Measurements from ENCODE around the gene PIK3R6.
"Not testable (repeated sequence)": the region's sequence is repeated elsewhere in the genome, so short reads cannot be mapped to it uniquely, and the experiment has no call there.

PIK3R6 gene

GRCh38 chr17:8859804-8860430, 7.6 kb downstream of the PIK3R6 start:
- H3K4me3 ChIP-seq (replicated peaks; ENCODE audit: low read depth, low read length): no peak overlapping the region
- DNase-seq (ENCODE audit: extremely low read depth, low read depth): no peak
- TF ChIP-seq CTCF (IDR thresholded peaks at IDR 0.05; ENCODE audit: low read depth, low read length, missing control alignments): no peak

- no peak overlapping the region for H3K4me3 ChIP-seq (replicated peaks; ENCODE audit: low read depth, low read length)
- DNase-seq (ENCODE audit: extremely low read depth, low read depth): no peak
- TF ChIP-seq CTCF (IDR thresholded peaks at IDR 0.05; ENCODE audit: low read depth, low read length, missing control alignments): no peak
Measured at GRCh38 chr17:8859027-8859803, 8.3 kb downstream of the PIK3R6 start.

GRCh38 chr17:8857919-8858318, 9.6 kb downstream of the PIK3R6 start:
- no peak overlapping the region for H3K4me3 ChIP-seq (replicated peaks; ENCODE audit: low read depth, low read length)
- TF ChIP-seq CTCF (IDR thresholded peaks at IDR 0.05; ENCODE audit: low read depth, low read length, missing control alignments): no peak
- DNase-seq (ENCODE audit: extremely low read depth, low read depth): no peak

- no peak overlapping the region for H3K4me3 ChIP-seq (replicated peaks; ENCODE audit: low read depth, low read length)
- DNase-seq (ENCODE audit: extremely low read depth, low read depth): no peak
- TF ChIP-seq CTCF (IDR thresholded peaks at IDR 0.05; ENCODE audit: low read depth, low read length, missing control alignments): no peak
Measured at GRCh38 chr17:8856869-8857575, 10.5 kb downstream of the PIK3R6 start.

- DNase-seq (ENCODE audit: extremely low read depth, low read depth); H3K4me3 ChIP-seq (replicated peaks; ENCODE audit: low read depth, low read length): not testable (repeated sequence)
Measured at GRCh38 chr17:8856205-8856603, 11.3 kb downstream of the PIK3R6 start.

GRCh38 chr17:8855477-8856204, 11.8 kb downstream of the PIK3R6 start:
- H3K4me3 ChIP-seq (replicated peaks; ENCODE audit: low read depth, low read length): no peak overlapping the region
- TF ChIP-seq CTCF (IDR thresholded peaks at IDR 0.05; ENCODE audit: low read depth, low read length, missing control alignments): no peak
- no peak for DNase-seq (ENCODE audit: extremely low read depth, low read depth)

Measured in HFF-Myc (cell line).